Measurements from ENCODE around the gene MITF. TPM values are rescaled to one million over a fixed set of nuclear protein-coding genes. Genes with fewer than 3 reads are reported as not detected.

The MITF gene
- total and polyA plus RNA-seq, 7 experiments from 2014 or later = 0.54 to 3.9 (median 1.2) TPM; not detected in 3

- Mint-ChIP-seq H3K27ac (no peak overlapping the region), H3K36me3 (no peaks in the 10 kb centered on the region), H3K27me3 (peaks cover 0 to 18% (median 4%) of the 10 kb centered on the region in 5 donors), H3K4me3 (no peak overlapping the region), H3K9me3 (peaks cover 0 to 2% (median 0%) of the 10 kb centered on the region in 11 donors), H3K4me1 (no peaks in the 10 kb centered on the region)
- ChIA-PET CTCF (no interaction called here), POLR2A (no interaction called here)
- intact Hi-C loops (cut with micrococcal nuclease) = no loop called here
- no peaks in the 10 kb centered on the region for H3K4me1 ChIP-seq (ENCODE audit: control insufficient read depth in 2 of 2, insufficient read depth in 2 of 2, low read length in 2 of 2)
- DNase-seq = no peak
- H3K4me3 ChIP-seq (ENCODE audit: low read length) = no peak overlapping the region
- ATAC-seq = no peak
- H3K27ac ChIP-seq (ENCODE audit: low read depth, low read length) = no peak overlapping the region
- no peaks in the 10 kb centered on the region for H3K9me3 ChIP-seq (ENCODE audit: control insufficient read depth in 2 of 3, low read length in 3 of 3)
- H3K36me3 ChIP-seq (ENCODE audit: control insufficient read depth in 2 of 3, insufficient read depth in 3 of 3, low read length in 3 of 3) = no peaks in the 10 kb centered on the region
- peaks cover 0 to 5% of the 10 kb centered on the region in 2 donors for H3K27me3 ChIP-seq (ENCODE audit: control insufficient read depth in 2 of 2, insufficient read depth in 2 of 2, low read length in 2 of 2)
Measured at GRCh38 chr3:69938061-69938460, 198.8 kb downstream of the MITF start.

- no peaks in the 10 kb centered on the region for H3K36me3 Mint-ChIP-seq
- DNase-seq = no peak
- Histone ChIP-seq H3K4me3 (ENCODE audit: low read length) (no peak overlapping the region), H3K9me3 (ENCODE audit: control insufficient read depth in 2 of 3, low read length in 3 of 3) (no peaks in the 10 kb centered on the region), H3K4me1 (ENCODE audit: control insufficient read depth in 2 of 2, insufficient read depth in 2 of 2, low read length in 2 of 2) (no peaks in the 10 kb centered on the region), H3K27me3 (ENCODE audit: control insufficient read depth in 2 of 2, insufficient read depth in 2 of 2, low read length in 2 of 2) (peaks cover 0 to 5% of the 10 kb centered on the region in 2 donors), H3K36me3 (ENCODE audit: control insufficient read depth in 2 of 3, insufficient read depth in 3 of 3, low read length in 3 of 3) (no peaks in the 10 kb centered on the region), H3K27ac (ENCODE audit: low read depth, low read length) (no peak overlapping the region)
- H3K27me3 Mint-ChIP-seq = peaks cover 0 to 19% (median 4%) of the 10 kb centered on the region in 5 donors
- POLR2A ChIA-PET = no interaction called here
- intact Hi-C loops (cut with micrococcal nuclease) = no loop called here
- no peak for ATAC-seq
- CTCF ChIA-PET = no interaction called here
- H3K27ac Mint-ChIP-seq = no peak overlapping the region
- no peaks in the 10 kb centered on the region for H3K4me1 Mint-ChIP-seq
- H3K9me3 Mint-ChIP-seq = peaks cover 0 to 2% (median 0%) of the 10 kb centered on the region in 11 donors
- H3K4me3 Mint-ChIP-seq = no peak overlapping the region
Measured at GRCh38 chr3:69938931-69939330, 199.7 kb downstream of the MITF start.

GRCh38 chr3:69941037-69941436, 201.8 kb downstream of the MITF start:
- Histone ChIP-seq H3K27me3 (ENCODE audit: control insufficient read depth in 2 of 2, insufficient read depth in 2 of 2, low read length in 2 of 2) (peaks cover 0 to 5% of the 10 kb centered on the region in 2 donors), H3K9me3 (ENCODE audit: control insufficient read depth in 2 of 3, low read length in 3 of 3) (no peaks in the 10 kb centered on the region), H3K36me3 (ENCODE audit: control insufficient read depth in 2 of 3, insufficient read depth in 3 of 3, low read length in 3 of 3) (no peaks in the 10 kb centered on the region), H3K27ac (ENCODE audit: low read depth, low read length) (no peak overlapping the region), H3K4me3 (ENCODE audit: low read length) (no peak overlapping the region), H3K4me1 (ENCODE audit: control insufficient read depth in 2 of 2, insufficient read depth in 2 of 2, low read length in 2 of 2) (no peaks in the 10 kb centered on the region)
- ATAC-seq (no peak), DNase-seq (no peak)
- Mint-ChIP-seq H3K9me3 (peaks cover 0 to 2% (median 0%) of the 10 kb centered on the region in 11 donors), H3K4me3 (no peak overlapping the region), H3K4me1 (no peaks in the 10 kb centered on the region), H3K27me3 (peaks cover 0 to 15% (median 4%) of the 10 kb centered on the region in 5 donors), H3K36me3 (no peaks in the 10 kb centered on the region), H3K27ac (no peak overlapping the region)
- ChIA-PET POLR2A (no interaction called here), CTCF (no interaction called here)
- intact Hi-C loops (cut with micrococcal nuclease) = no loop called here

GRCh38 chr3:69941439-69942176, 202.3 kb downstream of the MITF start:
- DNase-seq (no peak), ATAC-seq (no peak)
- Mint-ChIP-seq H3K4me1 (no peaks in the 10 kb centered on the region), H3K9me3 (peaks cover 0 to 2% (median 0%) of the 10 kb centered on the region in 11 donors), H3K4me3 (no peak overlapping the region), H3K27me3 (peaks cover 0 to 15% (median 4%) of the 10 kb centered on the region in 5 donors), H3K36me3 (no peaks in the 10 kb centered on the region), H3K27ac (no peak overlapping the region)
- H3K27me3 ChIP-seq (ENCODE audit: control insufficient read depth in 2 of 2, insufficient read depth in 2 of 2, low read length in 2 of 2) = peaks cover 0 to 5% of the 10 kb centered on the region in 2 donors
- ChIA-PET POLR2A (no interaction called here), CTCF (no interaction called here)
- intact Hi-C loops (cut with micrococcal nuclease) = no loop called here
- H3K4me1 ChIP-seq (ENCODE audit: control insufficient read depth in 2 of 2, insufficient read depth in 2 of 2, low read length in 2 of 2) = no peaks in the 10 kb centered on the region
- no peaks in the 10 kb centered on the region for H3K9me3 ChIP-seq (ENCODE audit: control insufficient read depth in 2 of 3, low read length in 3 of 3)
- no peaks in the 10 kb centered on the region for H3K36me3 ChIP-seq (ENCODE audit: control insufficient read depth in 2 of 3, insufficient read depth in 3 of 3, low read length in 3 of 3)
- no peak overlapping the region for H3K27ac ChIP-seq (ENCODE audit: low read depth, low read length)
- no peak overlapping the region for H3K4me3 ChIP-seq (ENCODE audit: low read length)

- Histone ChIP-seq H3K9me3 (ENCODE audit: control insufficient read depth in 2 of 3, low read length in 3 of 3) (no peaks in the 10 kb centered on the region), H3K27ac (ENCODE audit: low read depth, low read length) (no peak overlapping the region), H3K36me3 (ENCODE audit: control insufficient read depth in 2 of 3, insufficient read depth in 3 of 3, low read length in 3 of 3) (no peaks in the 10 kb centered on the region), H3K4me3 (ENCODE audit: low read length) (no peak overlapping the region), H3K4me1 (ENCODE audit: control insufficient read depth in 2 of 2, insufficient read depth in 2 of 2, low read length in 2 of 2) (no peaks in the 10 kb centered on the region), H3K27me3 (ENCODE audit: control insufficient read depth in 2 of 2, insufficient read depth in 2 of 2, low read length in 2 of 2) (peaks cover 0 to 3% of the 10 kb centered on the region in 2 donors)
- ChIA-PET CTCF (no interaction called here), POLR2A (no interaction called here)
- Mint-ChIP-seq H3K9me3 (no peaks in the 10 kb centered on the region), H3K36me3 (no peaks in the 10 kb centered on the region), H3K27me3 (peaks cover 0 to 12% (median 0%) of the 10 kb centered on the region in 5 donors), H3K4me1 (no peaks in the 10 kb centered on the region), H3K27ac (no peak overlapping the region), H3K4me3 (no peak overlapping the region)
- intact Hi-C loops (cut with micrococcal nuclease) = no loop called here
- ATAC-seq (no peak), DNase-seq (no peak)
Measured at GRCh38 chr3:69944931-69945493, 205.7 kb downstream of the MITF start.

- ATAC-seq (no peak), DNase-seq (peak in 1 of 9 donors; percentile 2)
- Histone ChIP-seq H3K9me3 (ENCODE audit: control insufficient read depth in 2 of 3, low read length in 3 of 3) (no peaks in the 10 kb centered on the region), H3K27ac (ENCODE audit: low read depth, low read length) (no peak overlapping the region), H3K4me3 (ENCODE audit: low read length) (no peak overlapping the region), H3K4me1 (ENCODE audit: control insufficient read depth in 2 of 2, insufficient read depth in 2 of 2, low read length in 2 of 2) (no peaks in the 10 kb centered on the region), H3K27me3 (ENCODE audit: control insufficient read depth in 2 of 2, insufficient read depth in 2 of 2, low read length in 2 of 2) (no peaks in the 10 kb centered on the region), H3K36me3 (ENCODE audit: control insufficient read depth in 2 of 3, insufficient read depth in 3 of 3, low read length in 3 of 3) (no peaks in the 10 kb centered on the region)
- ChIA-PET CTCF (interaction anchor here (0.7 kb wide), 1 partner anchor 454 kb away, joined by 4 read pairs; no protein-coding TSS in a partner anchor), POLR2A (no interaction called here)
- H3K4me1 Mint-ChIP-seq = no peaks in the 10 kb centered on the region
- H3K27me3 Mint-ChIP-seq = peaks cover 0 to 3% (median 0%) of the 10 kb centered on the region in 5 donors
- H3K4me3 Mint-ChIP-seq = no peak overlapping the region
- intact Hi-C loops (cut with micrococcal nuclease) = no loop called here
- no peaks in the 10 kb centered on the region for H3K36me3 Mint-ChIP-seq
- no peak overlapping the region for H3K27ac Mint-ChIP-seq
- no peaks in the 10 kb centered on the region for H3K9me3 Mint-ChIP-seq
Measured at GRCh38 chr3:69948246-69948862, 209.1 kb downstream of the MITF start.

All from naive thymus-derived CD4-positive, alpha-beta T cell (primary cell).